Effector memory CD4-positive, alpha-beta T cell (primary cell): ENCODE results near the gene SCARB1.

Source experiments
- DNase-seq, 3 donors: peaks; one replicate each; pipeline ENCODE4 v3.0.0-alpha.2; 2020
- H3K27ac ChIP-seq: 2 replicates; pipeline ENCODE4 v1.7.0; 2013; ENCODE audit warnings: mild to moderate bottlenecking, low read length, moderate library complexity; ENCODE audit not compliant: insufficient read depth, poor library complexity, severe bottlenecking
- H3K27me3 ChIP-seq: replicated peaks from 2 replicates; pipeline ENCODE4 v1.7.0; 2013; ENCODE audit warnings: mild to moderate bottlenecking, low read length; ENCODE audit not compliant: insufficient read depth, control insufficient read depth, poor library complexity, severe bottlenecking
- H3K36me3 ChIP-seq: 2 replicates; pipeline ENCODE4 v1.7.0; 2013; ENCODE audit warnings: mild to moderate bottlenecking, low read length, moderate library complexity; ENCODE audit not compliant: control insufficient read depth, insufficient read depth
- H3K4me1 ChIP-seq: 2 replicates; pipeline ENCODE4 v1.7.0; 2013; ENCODE audit warnings: low read length, mild to moderate bottlenecking; ENCODE audit not compliant: control insufficient read depth, insufficient read depth, poor library complexity, severe bottlenecking
- H3K4me3 ChIP-seq: 2 replicates; pipeline ENCODE4 v1.7.0; 2013; ENCODE audit warnings: low read length, low read depth, mild to moderate bottlenecking; ENCODE audit not compliant: insufficient read depth, poor library complexity, severe bottlenecking
- H3K9me3 ChIP-seq: 2 replicates; pipeline ENCODE4 v1.7.0; 2013; ENCODE audit warnings: mild to moderate bottlenecking, low read length, moderate library complexity; ENCODE audit not compliant: control insufficient read depth

Gene SCARB1

DNA sequence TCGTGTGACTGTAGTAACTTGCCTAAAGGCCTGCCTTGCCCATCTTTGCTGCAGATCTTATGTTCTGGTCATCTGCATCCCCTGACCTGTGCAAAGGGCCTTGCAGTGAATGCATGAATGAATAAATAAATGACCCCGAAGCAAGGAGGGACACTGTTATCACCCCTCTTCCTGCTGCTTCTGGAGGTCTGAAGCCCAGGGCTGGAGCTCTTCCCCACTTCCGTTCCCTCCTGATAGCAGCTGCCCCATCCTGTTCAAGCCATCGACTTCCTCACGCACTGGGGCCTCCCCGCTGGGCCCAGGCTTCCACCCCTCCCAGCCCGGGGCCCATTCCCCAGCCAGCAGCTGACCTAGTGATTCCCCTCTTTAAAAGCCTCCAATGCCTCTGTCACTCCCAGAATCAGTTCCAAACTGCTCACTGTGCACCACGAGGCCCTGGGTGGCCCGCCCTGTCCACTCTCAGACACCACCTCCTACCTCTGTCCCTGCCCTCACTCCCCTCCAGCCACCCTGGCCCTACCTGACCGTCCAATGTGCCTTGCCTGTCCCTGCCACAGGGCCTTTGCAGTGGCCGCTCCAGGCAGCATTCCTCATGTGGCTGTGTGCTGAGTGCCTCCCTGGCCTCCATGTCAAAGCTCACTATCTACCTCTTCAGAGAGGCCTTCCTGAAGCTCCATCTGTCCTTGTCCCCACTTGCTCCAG, 78.6 kb downstream of the SCARB1 start:
- no peaks in the 10 kb centered on the region for H3K9me3 ChIP-seq
- DNase-seq = no peak
- no peaks in the 10 kb centered on the region for H3K27me3 ChIP-seq
- H3K27ac ChIP-seq = no peak overlapping the region
- no peak overlapping the region for H3K4me3 ChIP-seq
- H3K36me3 ChIP-seq = no peaks in the 10 kb centered on the region
- no peaks in the 10 kb centered on the region for H3K4me1 ChIP-seq

DNA sequence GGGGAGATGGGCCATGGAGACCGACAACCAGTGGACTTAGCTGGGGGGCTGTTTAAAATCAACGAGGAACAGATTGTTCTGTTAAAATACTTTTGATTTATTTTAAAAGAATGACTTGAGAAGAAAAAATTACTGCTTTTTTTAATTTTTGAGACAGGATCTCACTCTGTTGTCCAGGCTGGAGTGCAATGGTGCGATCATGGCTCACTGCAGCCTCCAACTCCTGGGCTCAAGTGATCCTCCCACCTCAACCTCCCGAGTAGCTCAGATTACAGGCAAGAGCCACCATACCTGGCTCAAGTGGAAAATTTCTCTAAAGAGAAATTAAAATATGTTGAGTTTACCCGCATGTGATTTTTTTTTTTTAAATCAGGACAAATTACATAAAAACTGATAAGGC, 80.6 kb downstream of the SCARB1 start:
- H3K36me3 ChIP-seq = no peaks in the 10 kb centered on the region

DNA sequence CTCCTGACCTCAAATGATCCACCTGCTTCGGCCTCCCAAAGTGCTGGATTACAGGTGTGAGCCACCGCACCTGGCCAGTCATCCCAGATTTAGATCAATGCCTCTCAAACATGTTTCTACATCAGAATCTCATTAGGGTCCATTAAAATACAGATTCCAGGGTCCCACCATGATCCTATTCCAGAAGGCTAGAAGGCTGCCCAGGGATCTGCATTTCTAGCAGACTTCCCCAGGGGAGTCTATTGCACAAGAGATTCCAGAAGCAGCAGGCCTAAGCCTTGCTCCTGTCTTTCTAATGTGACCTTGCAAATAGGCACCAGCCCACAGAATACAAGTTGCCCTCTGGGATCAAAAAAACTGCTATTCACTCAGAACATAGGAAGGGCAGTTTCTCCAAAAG, 81.5 kb downstream of the SCARB1 start:
- DNase-seq = no peak
- H3K27ac ChIP-seq = no peak overlapping the region
- no peak overlapping the region for H3K4me3 ChIP-seq
- no peaks in the 10 kb centered on the region for H3K27me3 ChIP-seq
- H3K36me3 ChIP-seq = no peaks in the 10 kb centered on the region
- no peaks in the 10 kb centered on the region for H3K9me3 ChIP-seq
- no peaks in the 10 kb centered on the region for H3K4me1 ChIP-seq

More for the DNA sequence above, 80.6 kb downstream of the SCARB1 start:
- H3K27me3 ChIP-seq = no peaks in the 10 kb centered on the region
- H3K9me3 ChIP-seq = no peaks in the 10 kb centered on the region
- DNase-seq = no peak
- H3K4me1 ChIP-seq = no peaks in the 10 kb centered on the region
- no peak overlapping the region for H3K4me3 ChIP-seq
- H3K27ac ChIP-seq = no peak overlapping the region

DNA sequence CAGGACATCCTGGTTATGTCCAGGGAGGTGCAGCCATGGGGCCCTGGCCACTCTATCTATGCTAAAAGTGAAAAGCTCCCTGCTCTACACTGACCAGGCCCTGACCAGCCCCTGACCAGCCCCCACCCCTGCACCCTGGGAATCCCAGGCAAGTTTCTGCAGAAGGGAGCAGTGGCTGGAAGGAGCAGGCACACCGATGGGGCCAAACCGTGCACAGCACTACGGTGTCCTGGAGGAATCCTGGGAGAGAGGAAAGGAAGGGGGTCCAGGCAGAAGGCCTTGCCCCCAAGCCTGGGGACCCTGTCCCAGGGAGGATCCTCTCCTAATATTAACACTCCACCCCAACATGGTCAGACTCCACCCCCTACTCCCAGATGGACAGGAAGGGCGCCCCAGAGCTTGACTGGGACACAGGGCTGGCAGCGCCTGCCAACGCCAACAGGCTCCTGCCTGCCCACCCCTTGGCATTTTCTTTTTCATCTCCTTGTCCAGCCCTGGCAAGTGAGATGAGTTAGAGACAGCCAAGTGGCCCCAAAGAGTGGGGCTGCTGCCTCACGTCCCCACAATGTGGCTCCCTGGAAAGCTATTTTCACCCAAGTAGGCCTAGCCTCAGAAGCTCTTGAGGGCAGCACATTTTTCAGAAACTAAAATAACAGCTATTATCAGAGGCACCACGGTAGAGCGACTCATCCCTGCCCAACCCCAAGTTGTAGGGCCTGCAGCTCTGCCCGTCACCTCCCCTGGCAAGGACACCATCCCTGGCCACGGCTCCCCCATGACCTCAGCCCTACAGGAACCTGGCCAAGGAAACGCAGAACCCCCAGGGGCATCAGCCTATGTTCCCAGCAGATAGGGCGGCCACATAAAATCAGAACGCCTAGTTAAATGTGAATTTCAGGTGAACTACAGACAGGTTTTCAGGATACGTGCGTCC, 82.6 kb downstream of the SCARB1 start:
- no peaks in the 10 kb centered on the region for H3K27me3 ChIP-seq
- no peaks in the 10 kb centered on the region for H3K4me1 ChIP-seq
- H3K4me3 ChIP-seq = no peak overlapping the region
- no peak overlapping the region for H3K27ac ChIP-seq
- no peak for DNase-seq
- H3K9me3 ChIP-seq = no peaks in the 10 kb centered on the region
- H3K36me3 ChIP-seq = no peaks in the 10 kb centered on the region

DNA sequence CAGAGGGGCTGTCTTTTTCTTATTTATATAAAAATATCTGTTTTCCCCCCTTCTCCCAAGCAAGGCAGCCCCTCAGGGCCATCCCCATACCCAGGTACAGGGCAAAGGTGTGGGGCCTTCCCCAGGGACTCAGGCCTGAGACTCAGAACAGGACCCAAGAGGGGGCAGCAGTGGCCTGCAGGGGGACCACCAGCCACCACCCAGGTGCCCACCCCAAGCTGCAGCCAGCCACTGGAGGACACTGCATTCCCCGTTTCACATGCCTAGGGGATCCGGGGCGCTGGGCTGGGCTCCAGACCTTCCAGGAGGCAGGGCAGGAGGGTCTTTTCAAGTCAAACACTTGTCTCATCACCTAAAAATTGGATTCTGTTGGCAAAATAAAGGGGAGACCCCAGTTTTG, 83.3 kb downstream of the SCARB1 start:
- Histone ChIP-seq H3K27me3 (no peaks in the 10 kb centered on the region), H3K36me3 (no peaks in the 10 kb centered on the region), H3K9me3 (no peaks in the 10 kb centered on the region), H3K27ac (no peak overlapping the region), H3K4me3 (no peak overlapping the region), H3K4me1 (no peaks in the 10 kb centered on the region)
- DNase-seq = no peak

DNA sequence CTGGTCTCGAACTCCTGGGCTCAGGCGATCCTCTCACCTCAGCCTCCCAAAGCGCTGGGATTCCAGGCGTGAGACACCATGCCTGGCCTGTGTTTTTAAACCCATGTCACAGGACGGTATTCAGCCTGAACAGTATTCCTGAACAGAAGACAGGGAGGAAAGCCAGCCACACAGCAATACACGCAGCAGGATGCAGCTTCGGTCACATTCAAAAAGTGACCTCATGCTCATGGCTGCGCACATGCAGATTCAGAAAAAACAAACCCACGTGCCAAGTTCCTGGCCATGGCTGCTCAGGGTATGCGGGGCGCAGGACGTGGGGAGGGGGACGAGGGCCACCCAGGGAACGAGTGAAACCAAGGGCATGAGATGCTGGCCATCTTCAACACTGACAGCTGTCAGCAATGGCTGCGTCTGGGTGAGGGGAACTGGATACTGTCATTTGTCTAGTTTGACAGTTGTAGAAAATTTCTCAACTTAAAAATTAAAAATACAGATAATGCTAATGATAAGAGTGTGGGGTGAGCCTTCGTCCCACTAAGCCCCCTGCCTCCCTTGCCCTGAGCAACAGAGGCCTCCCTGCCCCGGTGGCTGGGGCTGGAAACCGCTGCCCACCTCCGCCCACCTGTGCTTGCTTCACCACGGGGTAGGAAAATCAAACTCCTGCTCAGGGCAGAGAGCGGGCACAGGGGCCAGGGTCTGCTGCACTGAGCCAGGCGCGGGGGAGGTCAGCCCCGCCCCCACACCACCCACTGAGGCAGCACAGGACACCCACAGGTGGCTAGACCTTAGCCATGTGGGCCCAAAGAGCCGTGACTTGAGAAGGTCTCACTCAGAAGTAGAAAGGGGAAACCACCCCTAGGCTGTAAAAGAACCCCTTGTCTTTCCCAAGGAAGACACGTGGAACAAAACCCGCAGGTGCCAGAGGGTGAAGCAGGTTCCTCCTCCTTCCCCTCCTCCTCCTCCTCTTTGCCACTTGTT, 84.2 kb downstream of the SCARB1 start:
- no peak for DNase-seq
- Histone ChIP-seq H3K27ac (no peak overlapping the region), H3K36me3 (no peaks in the 10 kb centered on the region), H3K27me3 (no peaks in the 10 kb centered on the region), H3K4me1 (no peaks in the 10 kb centered on the region), H3K4me3 (no peak overlapping the region), H3K9me3 (no peaks in the 10 kb centered on the region)

DNA sequence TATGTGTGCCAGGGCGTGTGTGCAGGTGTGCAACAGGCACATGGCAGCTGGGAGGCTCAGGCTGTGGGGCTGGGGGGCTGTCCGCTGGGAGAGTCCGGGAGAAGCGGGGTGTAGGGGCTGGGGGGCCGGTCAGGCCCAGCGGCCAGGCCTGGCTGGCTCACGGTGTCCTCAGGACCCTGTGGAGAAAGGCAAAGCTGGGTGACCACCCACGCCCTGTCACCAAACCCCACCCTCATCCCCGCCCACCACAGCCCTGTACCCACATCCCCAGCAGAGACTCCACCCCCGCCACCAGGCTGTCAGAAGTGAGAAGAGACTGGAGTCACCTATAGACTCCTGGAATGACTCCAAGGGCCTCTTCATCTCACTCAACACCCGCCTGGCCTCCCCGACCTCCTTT, 85.3 kb downstream of the SCARB1 start:
- Histone ChIP-seq H3K27me3 (no peaks in the 10 kb centered on the region), H3K4me1 (no peaks in the 10 kb centered on the region), H3K36me3 (no peaks in the 10 kb centered on the region), H3K9me3 (no peaks in the 10 kb centered on the region), H3K4me3 (no peak overlapping the region), H3K27ac (no peak overlapping the region)
- no peak for DNase-seq

DNA sequence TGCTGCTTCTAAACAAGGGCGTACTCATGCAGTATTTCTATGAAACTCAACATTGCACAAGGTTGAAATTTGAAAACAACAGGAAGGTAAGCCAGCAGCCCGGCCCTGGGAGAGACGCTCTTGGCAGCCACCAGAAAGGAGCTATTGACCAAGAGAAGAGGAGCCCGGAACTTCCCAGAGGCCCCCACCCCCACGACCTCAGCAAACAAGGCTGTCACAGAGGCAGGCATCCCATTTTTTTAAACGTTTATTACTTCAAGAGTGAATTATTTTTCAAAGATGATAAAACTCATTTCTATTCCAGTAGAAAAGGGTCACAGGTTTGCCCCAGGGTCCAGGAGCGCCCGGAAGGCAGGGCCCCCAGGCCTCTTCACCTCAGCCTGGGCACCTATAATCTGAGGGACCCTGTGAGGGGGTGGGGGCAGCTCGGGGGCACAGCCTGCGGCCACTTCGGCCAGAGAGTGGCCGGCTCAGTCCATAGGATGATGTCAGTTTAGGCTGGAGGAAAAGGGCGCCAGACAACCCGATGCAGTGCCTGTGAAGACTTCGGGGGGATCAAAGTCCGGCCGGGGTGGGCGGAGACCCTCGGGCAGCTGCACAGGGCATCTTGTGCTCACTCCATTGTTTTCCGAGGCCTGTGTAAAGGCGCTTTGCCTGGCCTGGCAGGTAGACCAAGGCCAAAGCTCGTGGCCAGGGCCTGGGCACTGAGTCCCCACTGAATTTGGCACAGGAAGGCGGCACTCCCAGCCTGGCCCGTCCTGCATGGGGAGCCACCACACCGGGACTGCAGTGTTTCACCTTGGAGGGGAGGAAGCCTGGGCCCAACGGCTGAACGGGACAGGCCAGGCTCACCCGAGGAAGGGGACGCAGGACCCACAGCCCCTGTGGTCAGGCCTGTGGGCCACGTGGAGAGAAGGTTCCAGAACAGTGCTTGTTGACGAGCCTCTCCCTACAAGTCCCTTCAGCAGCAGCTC, 86.0 kb downstream of the SCARB1 start:
- DNase-seq = no peak
- H3K4me3 ChIP-seq = no peak overlapping the region
- H3K36me3 ChIP-seq = no peaks in the 10 kb centered on the region
- H3K27me3 ChIP-seq = no peaks in the 10 kb centered on the region
- H3K4me1 ChIP-seq = no peaks in the 10 kb centered on the region
- H3K9me3 ChIP-seq = no peaks in the 10 kb centered on the region
- H3K27ac ChIP-seq = no peak overlapping the region

DNA sequence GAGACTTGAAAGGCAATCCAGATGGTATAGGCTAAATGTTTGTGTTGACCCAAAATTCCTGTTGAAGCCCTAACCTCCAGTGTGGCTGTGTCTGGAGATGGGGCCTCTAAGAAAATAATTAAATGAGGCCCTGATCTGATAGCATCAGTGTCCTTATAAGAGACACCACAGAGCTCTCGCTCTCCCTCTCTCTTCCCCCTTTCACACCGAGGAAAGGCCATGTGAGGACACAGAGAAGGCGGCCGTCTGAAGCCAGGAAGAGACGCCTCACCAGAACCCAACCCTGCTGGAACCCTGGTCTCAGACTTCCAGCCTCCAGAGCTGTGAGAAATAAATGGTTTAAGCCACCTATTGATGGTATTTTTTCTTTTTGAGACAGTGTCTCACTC, 87.5 kb downstream of the SCARB1 start:
- Histone ChIP-seq H3K9me3 (no peaks in the 10 kb centered on the region), H3K4me3 (no peak overlapping the region), H3K27ac (no peak overlapping the region), H3K27me3 (no peaks in the 10 kb centered on the region), H3K36me3 (no peaks in the 10 kb centered on the region), H3K4me1 (peaks cover 3% of the 10 kb centered on the region)
- no peak for DNase-seq
